K562 (cell line): ENCODE measurements around the gene NR2C2AP. TPM values are rescaled to one million over a fixed set of nuclear protein-coding genes. Genes with fewer than 3 reads are reported as not detected.
A peak's percentile ranks its signal among the peaks of the same experiment; 100 is the strongest.

Experiments
- ATF3 ChIP-seq, 2 experiments: fragments of 450-650 bp in 1 of 2; sonication (generic) in 1 of 2; formaldehyde crosslinking in 1 of 2; IDR thresholded peaks in 1 of 2; conservative IDR thresholded peaks in 1 of 2; 2 replicates each; pipeline versions ENCODE4 v1.6.1 to v1.8.1; 2016 to 2023; ENCODE audit warnings: mild to moderate bottlenecking in 2 of 2, moderate library complexity in 2 of 2, inconsistent platforms in 1 of 2, missing genetic modification reagents in 1 of 2
- CCNT2 ChIP-seq: IDR thresholded peaks from 2 replicates; pipeline ENCODE4 v1.6.1; 2011; ENCODE audit warnings: borderline replicate concordance, low read depth, mild to moderate bottlenecking, moderate library complexity, mixed read lengths, low read length; ENCODE audit not compliant: insufficient read length; ENCODE audit errors: extremely low read depth
- ELF2 ChIP-seq: fragments of 250-450 bp; sonication (Bioruptor Pico); IDR thresholded peaks from 2 replicates; pipeline ENCODE4 v1.5.0; 2021; ENCODE audit warnings: mild to moderate bottlenecking
- ESRRA ChIP-seq: fragments of 450-650 bp; IDR thresholded peaks from 2 replicates; pipeline ENCODE4 v1.6.1; 2014; ENCODE audit warnings: low read depth, mild to moderate bottlenecking, moderate library complexity, borderline replicate concordance
- HCFC1 ChIP-seq: IDR thresholded peaks from 2 replicates; pipeline ENCODE4 v1.6.1; 2012; ENCODE audit warnings: low read depth, low read length, improper control_type of control experiment
- MTF1 ChIP-seq: fragments of 250-450 bp; sonication (Bioruptor Pico); IDR thresholded peaks from 2 replicates; pipeline ENCODE4 v1.9.0; 2021; ENCODE audit warnings: moderate library complexity, mild to moderate bottlenecking, inconsistent platforms, borderline replicate concordance
- NEUROD1 ChIP-seq: fragments of 150-350 bp; IDR thresholded peaks from 2 replicates; pipeline ENCODE4 v1.6.1; 2014; ENCODE audit warnings: borderline replicate concordance, low read length, low read depth; ENCODE audit not compliant: partially characterized antibody
- NONO ChIP-seq, 2 experiments: fragments of 200-400 bp in 1 of 2; fragments of 450-650 bp in 1 of 2; formaldehyde crosslinking in 1 of 2; IDR thresholded peaks; 2 replicates each; pipeline ENCODE4 v1.6.1; 2017; ENCODE audit warnings: low read depth in 2 of 2, mild to moderate bottlenecking in 2 of 2, moderate library complexity in 2 of 2, low read length in 1 of 2
- PATZ1 ChIP-seq: fragments of 250-450 bp; sonication (Bioruptor Pico); IDR thresholded peaks from 2 replicates; pipeline ENCODE4 v1.5.0; 2020; ENCODE audit warnings: mild to moderate bottlenecking, borderline replicate concordance
- POLR2AphosphoS2 ChIP-seq: IDR thresholded peaks from 2 replicates; pipeline ENCODE4 v1.6.1; 2012; ENCODE audit warnings: low read length, improper control_type of control experiment
- RNF219 ChIP-seq: fragments of 250-450 bp; sonication (Bioruptor Pico); IDR thresholded peaks from 2 replicates; pipeline ENCODE4 v1.5.0; 2022; ENCODE audit warnings: mild to moderate bottlenecking
- TEAD2 ChIP-seq: fragments of 450-650 bp; IDR thresholded peaks from 2 replicates; pipeline ENCODE4 v1.6.1; 2016; ENCODE audit warnings: missing genetic modification characterization, control low read depth, missing compliant biosample characterization
- THAP7 ChIP-seq: fragments of 250-450 bp; sonication (Bioruptor Pico); IDR thresholded peaks from 2 replicates; pipeline ENCODE4 v1.5.0; 2021
- ZNF830 ChIP-seq: fragments of 250-450 bp; sonication (Bioruptor Pico); IDR thresholded peaks from 2 replicates; pipeline ENCODE4 v1.5.0; 2021; ENCODE audit warnings: mild to moderate bottlenecking
- polyA plus RNA-seq, 8 experiments: library from polyadenylated mRNA; depleted of rRNA in 4 of 8; stranded (reverse) in 5 of 8; unstranded in 3 of 8; fragments of >200 nt; fragmentation: Nextera tagmentation in 2 of 8; fragmentation: Illumina TruSeq in 1 of 8; extraction: Ambion mirVana in 2 of 8; extraction: Trizol in 1 of 8; gene quantifications; 2 replicates each; pipeline versions ENCODE4 v1.2.1 to v1.2.3, GENCODE V29; 2011 to 2014; ENCODE audit warnings: inconsistent platforms in 1 of 8, missing spikeins in 1 of 8
- total RNA-seq, 7 experiments: library from RNA; depleted of rRNA in 6 of 7; stranded (reverse); fragments of >200 nt in 6 of 7; fragmentation: Illumina TruSeq in 2 of 7; extraction: Trizol in 2 of 7; gene quantifications; 2 replicates each; pipeline versions ENCODE4 v1.2.1 to v1.2.3, GENCODE V29; 2011 to 2021; ENCODE audit warnings: low replicate concordance in 1 of 7

Gene NR2C2AP
- total and polyA plus RNA-seq, 9 of the 15 experiments (the other 6 are each of a cell fraction or from before 2014, with no cell fraction given): 23.7 to 77.4 (median 32.4) TPM

- no peak for TF ChIP-seq TEAD2 (tag)
- TF ChIP-seq NONO (IDR thresholded peaks at IDR 0.05; ENCODE audit: low read depth in 2 of 2, low read length in 1 of 2): peak in 1 of 2 experiments; percentile 88; a peak in 2 of 4 replicates
- TF ChIP-seq PATZ1 (CRISPR knock-in tag): no peak
- TF ChIP-seq ELF2 (CRISPR knock-in tag): no peak
- TF ChIP-seq RNF219: no peak
- no peak for TF ChIP-seq THAP7
- TF ChIP-seq ZNF830: no peak
- no peak for TF ChIP-seq MTF1 (CRISPR knock-in tag)
- no peak for TF ChIP-seq POLR2AphosphoS2
- TF ChIP-seq CCNT2: no peak
- TF ChIP-seq HCFC1: peak; percentile 22; the same call in 1 of the 2 replicates
- TF ChIP-seq ATF3 (IDR thresholded peaks at IDR 0.05): no peak
- peak; percentile 77; the same call in 1 of the 2 replicates for TF ChIP-seq ATF3 (CRISPR knock-in tag; conservative IDR thresholded peaks at IDR 0.05)
- peak; percentile 70; the same call in 1 of the 2 replicates for TF ChIP-seq ESRRA
- peak; percentile 53 for TF ChIP-seq NEUROD1
Observed at GRCh38 chr19:19224852-19225494, 21.8 kb upstream of the NR2C2AP start (continued).
